Small intestine (tissue), 7 donors: ENCODE measurements around the gene TTC21B. TPM values are rescaled to one million over a fixed set of nuclear protein-coding genes. Genes with fewer than 3 reads are reported as not detected.

Experiments used
- DNase-seq, 2 donors: peaks; one replicate each; pipeline versions ENCODE4 v3.0.0 to v3.0.0-alpha.2; 2013
- FAIRE-seq: peaks from 2 replicates; lab custom pipeline; 2012; peaks lifted over from hg19 to GRCh38; lab: Jason Lieb, UNC
- H3K27ac ChIP-seq, 3 donors: one replicate each; pipeline ENCODE4 v1.5.1; 2013; ENCODE audit warnings: low read length in 2 of 3, mild to moderate bottlenecking in 2 of 3, control low read depth in 1 of 3, inconsistent platforms in 1 of 3, low read depth in 1 of 3, moderate library complexity in 1 of 3
- H3K27me3 ChIP-seq, 3 donors: one replicate each; pipeline ENCODE4 v1.6.1; 2013; ENCODE audit warnings: low read length in 3 of 3, inconsistent platforms in 1 of 3; ENCODE audit not compliant: control insufficient read depth in 3 of 3, insufficient read depth in 3 of 3
- H3K36me3 ChIP-seq, 3 donors: one replicate each; pipeline ENCODE4 v1.6.1; 2013; ENCODE audit warnings: low read length in 3 of 3, inconsistent platforms in 1 of 3, low read depth in 1 of 3, mild to moderate bottlenecking in 1 of 3, moderate library complexity in 1 of 3; ENCODE audit not compliant: control insufficient read depth in 3 of 3, insufficient read depth in 2 of 3
- H3K4me1 ChIP-seq, 3 donors: one replicate each; pipeline ENCODE4 v1.6.1; 2013; ENCODE audit warnings: low read length in 2 of 3, inconsistent platforms in 1 of 3, low read depth in 1 of 3, mild to moderate bottlenecking in 1 of 3, moderate library complexity in 1 of 3; ENCODE audit not compliant: control insufficient read depth in 3 of 3, insufficient read depth in 2 of 3
- H3K4me3 ChIP-seq, 3 donors: one replicate each; pipeline ENCODE4 v1.5.1; 2013; ENCODE audit warnings: low read length in 3 of 3, control low read depth in 1 of 3, inconsistent platforms in 1 of 3, low read depth in 1 of 3, mild to moderate bottlenecking in 1 of 3, moderate library complexity in 1 of 3
- H3K9me3 ChIP-seq, 2 donors: one replicate each; pipeline ENCODE4 v1.6.1; 2013; ENCODE audit warnings: low read depth in 1 of 2, low read length in 1 of 2; ENCODE audit not compliant: control insufficient read depth in 2 of 2, insufficient read depth in 1 of 2
- WGBS, 3 donors: extraction: QIAGEN DNeasy Blood & Tissue Kit; methylation state at CpG; one replicate each; pipeline ENCODE4 v1.1.7; 2013; 5-methylcytosine and 5-hydroxymethylcytosine counted together
- polyA plus RNA-seq, 4 donors: library from polyadenylated mRNA; stranded (reverse) in 3 of 4; unstranded in 1 of 4; fragments of 200-250 nt in 3 of 4; fragments of 120-200 nt in 1 of 4; gene quantifications; one replicate each; pipeline versions ENCODE4 v1.2.1 to v1.2.3, GENCODE V29; 2013
- donor health status: healthy with polysubstance abuse.
- donor health status: control.
- donor health status: control.
- donor health status: Bipolar disorder and iron deficiency.
- donor health status: healthy.

The TTC21B gene
- polyA plus RNA-seq, 4 donors: 3.2 to 17.7 (median 3.8) TPM

GRCh38 chr2:165839610-165840009, 114.0 kb downstream of the TTC21B start:
- DNase-seq (no peak), FAIRE-seq (no peak)
- H3K4me3 ChIP-seq: no peak overlapping the region
- no peaks in the 10 kb centered on the region for H3K36me3 ChIP-seq
- no peaks in the 10 kb centered on the region for H3K9me3 ChIP-seq
- H3K27me3 ChIP-seq: no peaks in the 10 kb centered on the region
- no peak overlapping the region for H3K27ac ChIP-seq
- H3K4me1 ChIP-seq: no peaks in the 10 kb centered on the region
- WGBS, 3 donors: 85 to 95% (median 87%) methylated on average over 2 of the region's 2 CpGs

DNA sequence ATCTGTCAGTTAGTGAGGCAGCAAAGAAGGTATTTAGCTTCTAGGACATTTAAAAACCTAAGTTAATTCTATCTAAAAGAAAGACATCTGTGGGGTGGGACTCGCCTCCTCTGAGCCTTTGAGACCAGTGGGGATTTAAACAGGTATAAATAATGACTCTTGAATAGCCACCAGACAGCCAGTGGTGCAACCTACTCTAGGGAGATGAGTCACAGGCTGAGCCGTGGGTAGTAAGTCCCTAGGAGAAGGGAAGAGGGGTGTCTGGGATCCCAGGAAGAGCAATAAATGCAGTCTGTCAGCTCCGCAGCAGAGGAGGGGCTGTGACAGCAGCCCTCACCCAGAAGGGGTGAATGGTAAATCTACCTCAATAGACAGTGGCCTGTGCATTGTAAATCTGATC, 116.5 kb downstream of the TTC21B start:
- WGBS, 3 donors: 72 to 80% (median 80%) methylated on average over 3 of the region's 3 CpGs

DNA sequence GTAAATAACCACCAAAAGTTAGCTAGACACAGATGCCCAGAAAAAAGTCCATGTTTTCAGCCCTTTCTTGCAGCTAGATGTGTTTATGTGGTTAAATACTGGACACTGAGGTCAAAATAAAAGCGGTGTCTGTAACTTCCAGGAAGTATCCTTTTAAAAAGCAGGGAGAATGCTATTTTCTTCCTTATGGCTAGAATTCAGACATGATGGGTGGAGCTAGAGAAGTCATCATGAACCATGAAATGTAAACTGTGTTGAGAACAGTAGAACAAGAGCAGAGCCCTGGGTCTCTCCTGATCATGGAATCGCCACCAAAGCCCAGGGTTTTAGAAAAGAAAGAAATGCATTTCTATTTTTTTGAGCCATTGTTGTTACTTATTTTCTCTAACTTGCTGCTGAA, 118.2 kb downstream of the TTC21B start:
- no peak overlapping the region for H3K4me3 ChIP-seq
- H3K27me3 ChIP-seq: no peaks in the 10 kb centered on the region
- H3K4me1 ChIP-seq: no peaks in the 10 kb centered on the region
- whole genome bisulfite sequencing, 3 donors: 82 to 91% (median 90%) methylated on average over 2 of the region's 2 CpGs
- H3K27ac ChIP-seq: no peak overlapping the region
- no peaks in the 10 kb centered on the region for H3K36me3 ChIP-seq
- FAIRE-seq (no peak), DNase-seq (no peak)
- no peaks in the 10 kb centered on the region for H3K9me3 ChIP-seq

More for the DNA sequence above, 116.5 kb downstream of the TTC21B start:
- FAIRE-seq (no peak), DNase-seq (no peak)
- Histone ChIP-seq H3K4me3 (no peak overlapping the region), H3K27me3 (no peaks in the 10 kb centered on the region), H3K4me1 (no peaks in the 10 kb centered on the region), H3K9me3 (no peaks in the 10 kb centered on the region), H3K27ac (no peak overlapping the region), H3K36me3 (no peaks in the 10 kb centered on the region)

- Histone ChIP-seq H3K27me3 (no peaks in the 10 kb centered on the region), H3K4me3 (no peak overlapping the region), H3K27ac (no peak overlapping the region), H3K9me3 (no peaks in the 10 kb centered on the region), H3K36me3 (no peaks in the 10 kb centered on the region), H3K4me1 (no peaks in the 10 kb centered on the region)
- no peak for DNase-seq
- FAIRE-seq: no peak
- WGBS, 3 donors: 88 to 94% (median 90%) methylated on average over 4 of the region's 4 CpGs
Measured at GRCh38 chr2:165833156-165833555, 120.4 kb downstream of the TTC21B start.

DNA sequence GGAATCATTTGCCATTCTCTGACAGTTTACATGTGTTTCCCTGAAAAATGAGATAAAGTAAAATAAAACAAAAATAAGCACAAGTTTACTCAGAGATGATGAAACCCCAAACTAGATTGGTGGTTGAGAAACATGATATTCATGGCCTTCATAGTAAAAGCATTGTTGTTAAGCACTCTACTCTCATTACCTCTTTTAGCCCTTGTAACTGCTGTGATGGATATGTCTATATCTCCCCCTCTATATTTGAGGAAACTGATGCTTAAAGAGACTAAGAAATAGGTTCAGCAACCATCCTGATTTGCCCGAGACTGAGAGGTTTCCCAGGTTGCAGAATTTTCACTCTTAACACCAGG, 125.7 kb downstream of the TTC21B start:
- FAIRE-seq: no peak
- no peak overlapping the region for H3K27ac ChIP-seq
- no peaks in the 10 kb centered on the region for H3K27me3 ChIP-seq
- no peak for DNase-seq
- H3K9me3 ChIP-seq: no peaks in the 10 kb centered on the region
- WGBS, 3 donors: 67 to 89% (median 85%) methylated on average over 1 of the region's 1 CpG
- H3K4me1 ChIP-seq: no peaks in the 10 kb centered on the region
- H3K4me3 ChIP-seq: no peak overlapping the region
- H3K36me3 ChIP-seq: no peaks in the 10 kb centered on the region

GRCh38 chr2:165827016-165827920, 126.3 kb downstream of the TTC21B start:
- Histone ChIP-seq H3K4me3 (no peak overlapping the region), H3K27ac (no peak overlapping the region), H3K27me3 (no peaks in the 10 kb centered on the region), H3K4me1 (no peaks in the 10 kb centered on the region), H3K36me3 (no peaks in the 10 kb centered on the region), H3K9me3 (no peaks in the 10 kb centered on the region)
- DNase-seq (no peak), FAIRE-seq (no peak)
- 67 to 84% (median 70%) methylated on average over 3 of the region's 3 CpGs for WGBS, 3 donors

- Histone ChIP-seq H3K27me3 (no peaks in the 10 kb centered on the region), H3K9me3 (no peaks in the 10 kb centered on the region), H3K36me3 (no peaks in the 10 kb centered on the region), H3K27ac (no peak overlapping the region), H3K4me1 (no peaks in the 10 kb centered on the region), H3K4me3 (no peak overlapping the region)
- FAIRE-seq (no peak), DNase-seq (no peak)
- 29 to 31% (median 30%) methylated on average over 2 of the region's 2 CpGs for WGBS, 3 donors
Measured at GRCh38 chr2:165825041-165825440, 128.5 kb downstream of the TTC21B start.
